ENCODE measurements around the gene COL6A1.
A peak's percentile ranks its signal among the peaks of the same experiment; 100 is the strongest.

COL6A1 gene, protein sequence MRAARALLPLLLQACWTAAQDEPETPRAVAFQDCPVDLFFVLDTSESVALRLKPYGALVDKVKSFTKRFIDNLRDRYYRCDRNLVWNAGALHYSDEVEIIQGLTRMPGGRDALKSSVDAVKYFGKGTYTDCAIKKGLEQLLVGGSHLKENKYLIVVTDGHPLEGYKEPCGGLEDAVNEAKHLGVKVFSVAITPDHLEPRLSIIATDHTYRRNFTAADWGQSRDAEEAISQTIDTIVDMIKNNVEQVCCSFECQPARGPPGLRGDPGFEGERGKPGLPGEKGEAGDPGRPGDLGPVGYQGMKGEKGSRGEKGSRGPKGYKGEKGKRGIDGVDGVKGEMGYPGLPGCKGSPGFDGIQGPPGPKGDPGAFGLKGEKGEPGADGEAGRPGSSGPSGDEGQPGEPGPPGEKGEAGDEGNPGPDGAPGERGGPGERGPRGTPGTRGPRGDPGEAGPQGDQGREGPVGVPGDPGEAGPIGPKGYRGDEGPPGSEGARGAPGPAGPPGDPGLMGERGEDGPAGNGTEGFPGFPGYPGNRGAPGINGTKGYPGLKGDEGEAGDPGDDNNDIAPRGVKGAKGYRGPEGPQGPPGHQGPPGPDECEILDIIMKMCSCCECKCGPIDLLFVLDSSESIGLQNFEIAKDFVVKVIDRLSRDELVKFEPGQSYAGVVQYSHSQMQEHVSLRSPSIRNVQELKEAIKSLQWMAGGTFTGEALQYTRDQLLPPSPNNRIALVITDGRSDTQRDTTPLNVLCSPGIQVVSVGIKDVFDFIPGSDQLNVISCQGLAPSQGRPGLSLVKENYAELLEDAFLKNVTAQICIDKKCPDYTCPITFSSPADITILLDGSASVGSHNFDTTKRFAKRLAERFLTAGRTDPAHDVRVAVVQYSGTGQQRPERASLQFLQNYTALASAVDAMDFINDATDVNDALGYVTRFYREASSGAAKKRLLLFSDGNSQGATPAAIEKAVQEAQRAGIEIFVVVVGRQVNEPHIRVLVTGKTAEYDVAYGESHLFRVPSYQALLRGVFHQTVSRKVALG

DNA sequence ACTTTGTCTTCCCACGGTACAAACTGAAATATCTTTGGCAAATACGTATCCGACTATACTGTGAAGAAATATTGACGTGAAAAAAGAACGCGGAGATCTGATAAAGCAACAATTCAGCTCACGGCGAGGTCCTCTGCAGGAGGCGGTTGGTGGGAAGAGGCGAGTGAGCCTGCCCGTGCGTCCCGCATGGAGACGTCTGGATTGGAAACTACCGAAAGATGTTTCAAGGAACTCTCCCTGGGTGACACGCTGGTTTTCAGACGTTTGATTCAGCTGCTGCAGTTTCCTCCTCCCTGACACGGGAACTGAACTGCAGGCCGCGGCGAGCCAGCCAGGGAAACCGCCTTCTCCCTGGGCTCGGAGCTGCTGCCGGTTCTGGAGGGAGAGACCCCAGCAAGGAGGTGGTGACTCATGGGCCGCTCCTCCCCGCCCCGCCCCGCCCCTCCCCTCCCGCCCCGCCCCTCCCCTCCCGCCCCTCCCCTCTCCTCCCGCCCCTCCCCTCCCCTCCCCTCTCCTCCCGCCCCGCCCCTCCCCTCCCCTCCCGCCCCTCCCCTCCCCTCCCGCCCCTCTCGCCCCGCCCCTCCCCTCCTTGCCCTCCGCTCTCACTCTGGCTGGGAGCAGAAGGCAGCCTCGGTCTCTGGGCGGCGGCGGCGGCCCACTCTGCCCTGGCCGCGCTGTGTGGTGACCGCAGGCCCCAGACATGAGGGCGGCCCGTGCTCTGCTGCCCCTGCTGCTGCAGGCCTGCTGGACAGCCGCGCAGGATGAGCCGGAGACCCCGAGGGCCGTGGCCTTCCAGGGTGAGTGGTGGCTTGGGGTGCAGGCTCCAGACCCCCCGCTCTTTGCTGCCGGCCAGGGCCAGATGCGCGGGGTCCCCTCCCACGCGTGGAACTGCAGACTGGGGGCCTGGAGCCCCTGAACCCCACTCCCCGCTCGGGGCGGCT, at the start of gene COL6A1:
Gene COL6A1 (plus strand): TSS at position 620 of the 941 bp plus-strand sequence. CDS start 81 bp downstream, at position 701.
- ATAC-seq (ENCODE audit: insufficient read depth, low read depth) (peak; percentile 89), DNase-seq (peak; percentile 80)
- Histone ChIP-seq H3K27me3 (ENCODE audit: insufficient read depth, low read length, poor library complexity) (no peaks in the 10 kb centered on the region), H3K4me1 (ENCODE audit: insufficient read depth, low read length) (peaks cover 15% of the 10 kb centered on the region), H3K4me3 (ENCODE audit: low read depth in 1 of 2, low read length in 2 of 2) (peak within 1 kb of the TSS in 1 of 2 experiments; percentile 51; a peak in 2 of 4 replicates), H3K9me3 (ENCODE audit: insufficient read depth, low read length, severe bottlenecking) (no peaks in the 10 kb centered on the region), H3K27ac (ENCODE audit: low read length) (peak within 1 kb of the TSS; percentile 27; the same call in 1 of the 2 replicates), H3K79me2 (ENCODE audit: insufficient read depth, low read length) (no peaks in the 10 kb centered on the region), H2AFZ (ENCODE audit: low read depth, low read length) (peak within 1 kb of the TSS; percentile 71), H3K4me2 (ENCODE audit: insufficient read depth, low read length) (peak within 1 kb of the TSS; percentile 65), H3K36me3 (ENCODE audit: insufficient read depth, low read length) (no peaks in the 10 kb centered on the region), H3K9ac (ENCODE audit: low read depth, low read length) (peak within 1 kb of the TSS; percentile 47), H4K20me1 (ENCODE audit: insufficient read depth, low read length) (no peaks in the 10 kb centered on the region)
- TF ChIP-seq, protein P1, sequence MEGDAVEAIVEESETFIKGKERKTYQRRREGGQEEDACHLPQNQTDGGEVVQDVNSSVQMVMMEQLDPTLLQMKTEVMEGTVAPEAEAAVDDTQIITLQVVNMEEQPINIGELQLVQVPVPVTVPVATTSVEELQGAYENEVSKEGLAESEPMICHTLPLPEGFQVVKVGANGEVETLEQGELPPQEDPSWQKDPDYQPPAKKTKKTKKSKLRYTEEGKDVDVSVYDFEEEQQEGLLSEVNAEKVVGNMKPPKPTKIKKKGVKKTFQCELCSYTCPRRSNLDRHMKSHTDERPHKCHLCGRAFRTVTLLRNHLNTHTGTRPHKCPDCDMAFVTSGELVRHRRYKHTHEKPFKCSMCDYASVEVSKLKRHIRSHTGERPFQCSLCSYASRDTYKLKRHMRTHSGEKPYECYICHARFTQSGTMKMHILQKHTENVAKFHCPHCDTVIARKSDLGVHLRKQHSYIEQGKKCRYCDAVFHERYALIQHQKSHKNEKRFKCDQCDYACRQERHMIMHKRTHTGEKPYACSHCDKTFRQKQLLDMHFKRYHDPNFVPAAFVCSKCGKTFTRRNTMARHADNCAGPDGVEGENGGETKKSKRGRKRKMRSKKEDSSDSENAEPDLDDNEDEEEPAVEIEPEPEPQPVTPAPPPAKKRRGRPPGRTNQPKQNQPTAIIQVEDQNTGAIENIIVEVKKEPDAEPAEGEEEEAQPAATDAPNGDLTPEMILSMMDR (IDR thresholded peaks at IDR 0.05; ENCODE audit: borderline replicate concordance, extremely low read depth, low read length, poor library complexity, severe bottlenecking): no peak
- no peak for TF ChIP-seq EZH2 (IDR thresholded peaks at IDR 0.05; ENCODE audit: borderline replicate concordance, low read depth, low read length, severe bottlenecking)

DNA sequence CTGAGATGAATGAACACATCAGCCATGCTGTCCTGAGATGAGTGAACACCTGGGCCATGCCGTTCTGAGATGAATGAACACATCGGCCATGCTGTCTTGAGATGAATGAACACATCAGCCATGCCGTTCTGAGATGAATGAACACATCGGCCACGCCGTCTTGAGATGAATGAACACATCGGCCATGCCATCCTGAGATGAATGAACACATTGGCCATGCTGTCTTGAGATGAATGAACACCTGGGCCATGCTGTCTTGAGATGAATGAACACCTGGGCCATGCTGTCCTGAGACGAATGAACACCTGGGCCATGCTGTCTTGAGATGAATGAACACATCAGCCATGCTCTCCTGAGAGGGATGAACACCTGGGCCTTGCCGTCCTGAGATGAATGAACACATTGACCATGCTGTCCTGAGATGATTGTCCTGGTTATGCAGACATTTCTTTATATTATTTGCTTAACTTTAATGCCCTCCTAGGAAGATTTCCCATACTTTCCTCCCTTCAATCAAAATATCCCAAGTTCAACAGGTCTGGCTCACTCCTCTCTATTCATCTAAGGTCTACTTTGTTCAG, 48.6 kb upstream of the COL6A1 start:
- no peaks in the 10 kb centered on the region for H3K79me2 ChIP-seq (ENCODE audit: insufficient read depth, low read length)
- ATAC-seq (ENCODE audit: insufficient read depth, low read depth) (no peak), DNase-seq (no peak)
- no peaks in the 10 kb centered on the region for H3K27me3 ChIP-seq (ENCODE audit: insufficient read depth, low read length, poor library complexity)
- H4K20me1 ChIP-seq (ENCODE audit: insufficient read depth, low read length): no peaks in the 10 kb centered on the region
- no peak overlapping the region for H3K9ac ChIP-seq (ENCODE audit: low read depth, low read length)
- H3K4me2 ChIP-seq (ENCODE audit: insufficient read depth, low read length): no peak overlapping the region
- H2AFZ ChIP-seq (ENCODE audit: low read depth, low read length): no peak overlapping the region
- peaks cover 7% of the 10 kb centered on the region; the same call in 1 of the 2 replicates for H3K36me3 ChIP-seq (ENCODE audit: insufficient read depth, low read length)
- peaks cover 18% of the 10 kb centered on the region for H3K9me3 ChIP-seq (ENCODE audit: insufficient read depth, low read length, severe bottlenecking)
- no peak for TF ChIP-seq EZH2 (IDR thresholded peaks at IDR 0.05; ENCODE audit: borderline replicate concordance, low read depth, low read length, severe bottlenecking)
- TF ChIP-seq, protein P1 (IDR thresholded peaks at IDR 0.05; ENCODE audit: borderline replicate concordance, extremely low read depth, low read length, poor library complexity, severe bottlenecking): no peak
- no peak overlapping the region for H3K27ac ChIP-seq (ENCODE audit: low read length)
- no peaks in the 10 kb centered on the region for H3K4me1 ChIP-seq (ENCODE audit: insufficient read depth, low read length)
- H3K4me3 ChIP-seq (ENCODE audit: low read depth in 1 of 2, low read length in 2 of 2): no peak overlapping the region

DNA sequence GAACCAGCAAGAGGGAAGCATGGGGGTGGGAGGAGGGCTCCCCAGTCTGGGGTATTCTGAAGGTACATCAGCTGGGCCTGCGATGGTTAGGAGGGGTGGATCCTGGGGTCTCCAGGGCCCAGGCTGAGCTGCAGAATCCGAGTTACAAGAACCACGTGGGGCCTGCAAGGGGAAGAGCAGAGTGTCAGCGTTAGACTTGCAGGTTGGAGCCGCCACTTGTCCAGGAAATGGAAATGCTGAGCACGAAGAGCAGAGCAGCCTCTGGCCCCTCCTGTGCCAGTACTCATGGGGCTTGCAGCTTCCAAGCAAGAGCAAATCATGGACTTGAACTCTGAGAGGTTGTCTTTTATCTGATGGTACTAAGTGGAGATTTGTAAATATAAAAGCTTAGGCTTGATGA, 47.5 kb upstream of the COL6A1 start:
- Histone ChIP-seq H3K36me3 (ENCODE audit: insufficient read depth, low read length) (peaks cover 7% of the 10 kb centered on the region; the same call in 1 of the 2 replicates), H3K9me3 (ENCODE audit: insufficient read depth, low read length, severe bottlenecking) (peaks cover 18% of the 10 kb centered on the region), H3K4me1 (ENCODE audit: insufficient read depth, low read length) (no peaks in the 10 kb centered on the region), H4K20me1 (ENCODE audit: insufficient read depth, low read length) (no peaks in the 10 kb centered on the region), H2AFZ (ENCODE audit: low read depth, low read length) (no peak overlapping the region), H3K9ac (ENCODE audit: low read depth, low read length) (no peak overlapping the region), H3K4me3 (ENCODE audit: low read depth in 1 of 2, low read length in 2 of 2) (no peak overlapping the region), H3K79me2 (ENCODE audit: insufficient read depth, low read length) (no peaks in the 10 kb centered on the region), H3K27me3 (ENCODE audit: insufficient read depth, low read length, poor library complexity) (no peaks in the 10 kb centered on the region), H3K4me2 (ENCODE audit: insufficient read depth, low read length) (no peak overlapping the region), H3K27ac (ENCODE audit: low read length) (no peak overlapping the region)
- DNase-seq: no peak
- TF ChIP-seq EZH2 (IDR thresholded peaks at IDR 0.05; ENCODE audit: borderline replicate concordance, low read depth, low read length, severe bottlenecking): no peak
- TF ChIP-seq, protein P1 (IDR thresholded peaks at IDR 0.05; ENCODE audit: borderline replicate concordance, extremely low read depth, low read length, poor library complexity, severe bottlenecking): no peak
- no peak for ATAC-seq (ENCODE audit: insufficient read depth, low read depth)
